ENCODE data around the gene RNASEH2C. TPM values are rescaled to one million over a fixed set of nuclear protein-coding genes. Genes with fewer than 3 reads are reported as not detected.
"Not testable (repeated sequence)": the region's sequence is repeated elsewhere in the genome, so short reads cannot be mapped to it uniquely, and the experiment has no call there.

Gene RNASEH2C
- total RNA-seq, 4 donors from 2014 or later = 36.5 to 101 (median 62.4) TPM

DNA sequence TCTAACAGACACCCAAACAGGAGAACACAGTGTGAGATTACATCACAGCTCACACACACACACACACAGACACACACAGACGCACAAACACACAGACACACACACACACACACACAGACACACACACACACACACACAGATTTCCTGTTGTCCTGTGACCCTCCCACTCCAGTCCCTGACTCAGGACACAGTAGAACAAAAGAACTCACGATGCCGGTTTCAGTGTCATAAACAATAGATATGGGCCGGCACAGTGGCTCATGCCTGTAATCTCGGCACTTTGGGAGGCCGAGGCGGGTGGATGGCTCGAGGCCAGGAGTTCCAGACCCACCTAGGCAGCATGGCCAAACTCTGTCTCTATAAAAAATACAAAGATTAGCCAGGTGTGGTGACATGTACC is 22.4 kb downstream of the RNASEH2C start:
- peak overlapping the region in 2 of 4 donors; percentile 22 to 47 for H3K27ac ChIP-seq
- in situ Hi-C loops (cut with MboI; ENCODE audit: low sequenced_read_pairs in 4 of 4) (no loop called here), intact Hi-C loops (cut with DNase I; ENCODE audit: low total_unique reads) (no loop called here)
- DNase-seq = no peak
- no peaks in the 10 kb centered on the region for H3K36me3 ChIP-seq
- no peaks in the 10 kb centered on the region for H3K9me3 ChIP-seq
- no peaks in the 10 kb centered on the region for H3K27me3 ChIP-seq
- peak; percentile 38 to 63 for ATAC-seq
- no peak for TF ChIP-seq POLR2A (IDR thresholded peaks at IDR 0.05)
- TF ChIP-seq, protein P1, sequence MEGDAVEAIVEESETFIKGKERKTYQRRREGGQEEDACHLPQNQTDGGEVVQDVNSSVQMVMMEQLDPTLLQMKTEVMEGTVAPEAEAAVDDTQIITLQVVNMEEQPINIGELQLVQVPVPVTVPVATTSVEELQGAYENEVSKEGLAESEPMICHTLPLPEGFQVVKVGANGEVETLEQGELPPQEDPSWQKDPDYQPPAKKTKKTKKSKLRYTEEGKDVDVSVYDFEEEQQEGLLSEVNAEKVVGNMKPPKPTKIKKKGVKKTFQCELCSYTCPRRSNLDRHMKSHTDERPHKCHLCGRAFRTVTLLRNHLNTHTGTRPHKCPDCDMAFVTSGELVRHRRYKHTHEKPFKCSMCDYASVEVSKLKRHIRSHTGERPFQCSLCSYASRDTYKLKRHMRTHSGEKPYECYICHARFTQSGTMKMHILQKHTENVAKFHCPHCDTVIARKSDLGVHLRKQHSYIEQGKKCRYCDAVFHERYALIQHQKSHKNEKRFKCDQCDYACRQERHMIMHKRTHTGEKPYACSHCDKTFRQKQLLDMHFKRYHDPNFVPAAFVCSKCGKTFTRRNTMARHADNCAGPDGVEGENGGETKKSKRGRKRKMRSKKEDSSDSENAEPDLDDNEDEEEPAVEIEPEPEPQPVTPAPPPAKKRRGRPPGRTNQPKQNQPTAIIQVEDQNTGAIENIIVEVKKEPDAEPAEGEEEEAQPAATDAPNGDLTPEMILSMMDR (IDR thresholded peaks at IDR 0.05 in 4 of 5, conservative IDR thresholded peaks at IDR 0.05 in 1 of 5) = no peak
- H3K4me1 ChIP-seq = no peaks in the 10 kb centered on the region
- no peak overlapping the region for H3K4me3 ChIP-seq

- DNase-seq (no peak), ATAC-seq (no peak)
- Histone ChIP-seq H3K4me3 (no peak overlapping the region), H3K27ac (no peak overlapping the region), H3K36me3 (no peaks in the 10 kb centered on the region), H3K9me3 (no peaks in the 10 kb centered on the region), H3K27me3 (no peaks in the 10 kb centered on the region), H3K4me1 (no peaks in the 10 kb centered on the region)
- in situ Hi-C loops (cut with MboI; ENCODE audit: low sequenced_read_pairs in 4 of 4) = no loop called here
- intact Hi-C loops (cut with DNase I; ENCODE audit: low total_unique reads) = no loop called here
- TF ChIP-seq POLR2A (IDR thresholded peaks at IDR 0.05) = no peak
- TF ChIP-seq, protein P1 (IDR thresholded peaks at IDR 0.05 in 4 of 5, conservative IDR thresholded peaks at IDR 0.05 in 1 of 5) = no peak
Measured at GRCh38 chr11:65696802-65697552, 23.6 kb downstream of the RNASEH2C start.

DNA sequence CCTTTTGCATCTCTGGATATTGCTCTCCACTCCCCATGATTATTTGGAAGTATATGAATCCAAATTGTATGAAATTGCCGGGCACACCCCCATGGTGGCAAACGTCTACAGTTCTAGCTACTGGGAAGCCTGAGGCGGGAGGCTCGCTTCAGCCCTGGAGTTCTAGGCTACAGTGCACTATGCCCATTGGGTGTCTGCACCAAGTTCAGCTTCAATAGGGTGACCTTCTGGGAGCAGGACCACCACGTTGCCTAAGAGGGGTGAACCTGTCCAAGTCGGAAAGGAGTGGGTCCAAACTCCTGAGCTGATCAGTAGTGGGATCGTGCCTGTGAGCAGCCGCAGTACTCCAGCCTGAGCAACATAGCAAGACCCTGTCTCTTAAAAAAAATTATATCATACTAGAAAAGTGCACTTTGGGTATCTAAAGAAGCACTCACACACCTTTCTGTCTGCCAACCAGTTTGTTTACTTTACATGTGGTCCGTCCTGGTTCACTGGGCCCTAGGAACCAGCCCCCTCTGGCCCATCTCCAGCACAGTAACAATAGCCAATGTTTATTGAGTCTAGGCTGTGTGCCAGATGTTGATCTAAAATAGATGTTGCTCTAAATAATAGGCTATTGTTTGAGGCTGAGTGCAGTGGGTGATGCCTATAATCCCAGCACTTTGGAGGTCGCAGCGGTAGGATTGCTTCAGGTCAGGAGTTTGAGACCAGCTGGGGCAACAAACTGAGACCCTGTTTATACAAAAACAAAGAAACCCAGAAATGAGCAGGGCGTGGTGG is 24.9 kb downstream of the RNASEH2C start:
- intact Hi-C loops (cut with DNase I; ENCODE audit: low total_unique reads) = no loop called here
- DNase-seq (no peak), ATAC-seq (peak; percentile 46 to 54)
- Histone ChIP-seq H3K4me1 (no peaks in the 10 kb centered on the region), H3K4me3 (no peak overlapping the region), H3K9me3 (no peaks in the 10 kb centered on the region), H3K27ac (peak overlapping the region in 1 of 4 donors; percentile 9), H3K27me3 (no peaks in the 10 kb centered on the region), H3K36me3 (no peaks in the 10 kb centered on the region)
- TF ChIP-seq, protein P1 (IDR thresholded peaks at IDR 0.05 in 4 of 5, conservative IDR thresholded peaks at IDR 0.05 in 1 of 5) = no peak
- no peak for TF ChIP-seq POLR2A (IDR thresholded peaks at IDR 0.05)
- in situ Hi-C loops (cut with MboI; ENCODE audit: low sequenced_read_pairs in 4 of 4) = no loop called here

DNA sequence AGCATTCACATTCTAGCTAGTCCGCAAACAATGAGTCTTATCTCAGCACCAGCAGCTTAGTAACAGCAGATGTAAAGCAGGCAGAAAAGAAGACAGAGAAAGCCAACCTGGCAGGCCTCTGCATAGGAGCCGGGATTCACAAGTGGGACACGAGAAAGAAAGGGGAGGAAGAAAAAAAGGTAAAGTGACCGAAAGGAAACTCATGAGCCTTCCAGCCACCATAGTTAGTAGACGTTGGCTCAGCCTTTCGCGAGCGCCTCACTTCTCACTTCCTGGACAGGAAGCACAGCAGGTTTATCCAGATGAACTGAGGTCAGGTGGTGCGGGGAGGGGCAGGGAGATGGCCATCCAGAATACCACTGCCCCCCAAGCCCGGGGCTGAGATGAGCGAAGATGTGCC is 28.2 kb downstream of the RNASEH2C start:
- Histone ChIP-seq H3K4me1 (no peaks in the 10 kb centered on the region), H3K27ac (no peak overlapping the region), H3K9me3 (no peaks in the 10 kb centered on the region), H3K27me3 (no peaks in the 10 kb centered on the region), H3K36me3 (no peaks in the 10 kb centered on the region), H3K4me3 (no peak overlapping the region)
- TF ChIP-seq, protein P1 (IDR thresholded peaks at IDR 0.05 in 4 of 5, conservative IDR thresholded peaks at IDR 0.05 in 1 of 5) = no peak
- no peak for TF ChIP-seq POLR2A (IDR thresholded peaks at IDR 0.05)
- intact Hi-C loops (cut with DNase I; ENCODE audit: low total_unique reads) (no loop called here), in situ Hi-C loops (cut with MboI; ENCODE audit: low sequenced_read_pairs in 4 of 4) (no loop called here)
- no peak for ATAC-seq
- DNase-seq = no peak

DNA sequence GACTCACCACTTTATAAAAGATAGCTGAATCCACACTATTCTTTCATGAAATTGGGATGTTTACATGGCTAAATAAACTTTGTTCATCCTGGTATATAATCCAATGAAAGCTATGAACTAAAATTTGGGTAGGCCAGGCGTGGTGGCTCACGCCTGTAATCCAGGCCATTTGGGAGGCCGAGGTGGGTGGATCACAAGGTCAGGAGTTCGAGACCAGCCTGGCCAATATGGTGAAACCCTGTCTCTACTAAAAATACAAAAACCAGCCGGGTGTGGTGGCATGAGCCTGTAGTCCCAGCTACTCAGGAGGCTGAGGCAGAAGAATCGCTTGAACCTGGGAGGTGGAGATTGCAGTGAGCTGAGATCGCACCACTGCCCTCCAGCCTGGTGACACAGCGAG is 28.8 kb downstream of the RNASEH2C start:
- H3K27me3 ChIP-seq; in situ Hi-C loops (cut with MboI; ENCODE audit: low sequenced_read_pairs in 4 of 4); H3K9me3 ChIP-seq; H3K27ac ChIP-seq; intact Hi-C loops (cut with DNase I; ENCODE audit: low total_unique reads); DNase-seq; H3K36me3 ChIP-seq; H3K4me1 ChIP-seq; ATAC-seq; H3K4me3 ChIP-seq: not testable (repeated sequence)

Measured in gastrocnemius medialis (tissue), 4 donors.